ENCODE measurements around the gene RAB40C.

The RAB40C gene

DNA sequence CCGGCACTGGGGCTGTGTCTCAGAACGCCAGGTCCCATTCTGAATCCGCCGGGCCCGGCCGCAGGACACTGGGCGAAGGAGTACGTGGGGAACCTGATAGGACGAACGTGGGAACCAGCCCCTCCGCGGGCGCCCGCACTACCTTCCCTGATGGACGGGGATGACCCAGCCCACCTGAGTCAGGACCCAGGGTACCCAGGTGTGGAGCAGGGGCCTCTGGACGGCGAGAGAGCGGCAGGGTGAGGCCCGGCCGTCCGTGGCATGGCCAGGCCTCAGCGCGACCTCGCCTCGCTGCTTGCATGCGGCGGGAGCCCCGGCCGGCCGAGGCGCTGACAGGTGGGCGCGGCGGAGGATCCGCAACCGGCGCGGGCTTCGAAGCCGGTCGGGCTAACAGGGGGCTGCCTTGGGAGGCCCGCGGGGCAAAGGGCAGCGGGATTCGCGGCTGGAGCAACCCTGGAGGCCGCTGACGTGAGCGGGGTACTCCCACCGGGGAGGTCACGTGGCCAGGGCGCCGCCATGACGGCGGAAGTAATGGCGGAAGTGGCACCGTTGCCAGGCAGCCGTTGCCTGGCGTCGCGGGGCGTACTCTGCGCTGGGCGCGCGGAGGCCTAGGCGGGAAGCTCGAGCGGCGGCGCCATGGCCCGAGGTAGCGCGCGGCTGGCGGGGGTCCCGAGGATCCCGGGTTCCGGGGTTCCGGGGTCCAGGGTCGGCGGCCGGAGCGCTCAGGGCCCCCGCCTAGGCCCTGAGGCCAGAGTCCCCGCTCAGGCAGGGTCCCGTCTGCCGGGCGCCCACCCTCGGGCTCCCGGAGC is 59.1 kb downstream of the RAB40C start, which contains the start of gene WDR90:
TSS of gene WDR90 (plus strand) at position 585 of the 809 bp plus-strand sequence. CDS start at position 637, 52 bp downstream.
- peak; percentile 51 for DNase-seq

DNA sequence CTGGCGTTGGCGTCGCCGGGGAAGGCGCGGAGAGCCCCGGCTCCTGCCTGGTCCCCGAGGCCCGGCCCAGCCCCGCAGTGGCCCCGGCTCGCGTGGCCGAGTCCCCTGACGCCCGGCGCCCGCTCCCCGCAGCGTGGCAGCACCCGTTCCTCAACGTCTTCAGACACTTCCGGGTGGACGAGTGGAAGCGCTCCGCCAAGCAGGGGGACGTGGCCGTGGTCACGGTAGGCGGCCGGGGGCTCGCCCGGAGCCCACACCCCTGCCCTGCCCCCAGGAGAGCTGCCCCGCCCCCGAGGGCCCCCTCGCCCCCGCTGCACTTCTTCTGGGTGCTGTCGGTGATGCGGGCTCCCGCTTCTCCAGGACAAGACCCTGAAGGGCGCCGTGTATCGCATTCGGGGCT is 59.8 kb downstream of the RAB40C start:
- DNase-seq: no peak

DNA sequence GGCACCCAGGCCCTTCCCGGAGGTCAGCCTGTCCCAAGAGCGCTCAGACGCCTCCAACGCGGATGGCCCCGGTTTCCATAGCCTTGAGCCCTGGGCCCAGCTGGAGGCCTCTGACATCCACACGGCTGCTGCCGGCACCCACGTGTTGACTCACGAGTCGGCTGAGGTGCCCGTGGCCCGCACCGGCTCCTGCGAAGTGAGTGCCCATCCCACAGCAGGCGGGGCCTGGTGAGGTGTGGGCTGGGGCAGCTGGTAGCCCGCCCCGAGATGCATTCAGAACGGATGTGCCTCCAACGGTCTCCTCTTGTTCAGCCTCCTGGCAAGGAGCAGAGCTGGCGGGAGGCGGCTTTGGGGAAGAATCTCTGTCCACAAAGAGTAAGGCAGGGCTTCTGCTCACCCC is 62.0 kb downstream of the RAB40C start:
- no peak for DNase-seq

DNA sequence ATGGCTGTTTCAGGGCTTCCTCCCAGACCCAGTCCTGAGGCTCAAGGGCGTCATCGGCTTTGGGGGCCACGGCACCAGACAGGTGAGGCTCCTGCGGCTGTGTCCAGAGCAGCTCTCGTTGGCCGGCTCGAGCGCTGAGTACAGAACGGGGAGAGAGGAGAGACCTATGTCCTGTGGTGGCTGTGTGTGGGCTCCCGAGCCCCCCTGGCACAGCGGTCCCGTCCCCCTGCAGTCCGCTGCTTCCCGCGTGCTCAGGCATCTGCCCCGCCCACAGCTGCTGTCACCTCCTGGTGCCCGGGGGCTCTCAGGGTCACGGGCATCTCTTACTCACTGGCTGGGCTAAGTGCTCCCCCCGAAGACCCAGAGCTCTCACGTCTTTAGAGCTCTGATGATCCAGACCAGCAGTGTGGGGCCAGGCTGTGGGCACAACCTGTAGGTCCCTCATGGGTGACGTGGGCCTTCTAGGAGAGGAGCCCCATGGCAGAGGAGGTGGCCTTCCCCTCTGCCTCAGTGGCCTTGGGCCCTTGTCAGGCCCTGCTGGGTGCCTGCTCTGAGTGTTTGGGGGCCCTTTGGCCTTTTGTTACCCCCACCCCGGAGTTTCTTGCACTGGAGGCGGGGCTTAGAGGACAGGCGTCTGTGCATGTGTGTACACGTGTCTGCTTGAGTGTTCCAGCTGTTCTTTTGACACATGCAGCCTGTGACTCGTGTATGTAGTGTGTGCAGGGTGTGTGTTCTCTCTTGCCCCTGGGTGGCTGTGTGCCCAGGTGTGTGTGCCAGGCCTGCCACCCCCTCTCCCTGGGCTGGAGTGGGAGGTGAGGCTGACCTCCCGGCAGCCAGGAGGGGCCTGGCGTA is 62.8 kb downstream of the RAB40C start:
- DNase-seq: no peak

DNA sequence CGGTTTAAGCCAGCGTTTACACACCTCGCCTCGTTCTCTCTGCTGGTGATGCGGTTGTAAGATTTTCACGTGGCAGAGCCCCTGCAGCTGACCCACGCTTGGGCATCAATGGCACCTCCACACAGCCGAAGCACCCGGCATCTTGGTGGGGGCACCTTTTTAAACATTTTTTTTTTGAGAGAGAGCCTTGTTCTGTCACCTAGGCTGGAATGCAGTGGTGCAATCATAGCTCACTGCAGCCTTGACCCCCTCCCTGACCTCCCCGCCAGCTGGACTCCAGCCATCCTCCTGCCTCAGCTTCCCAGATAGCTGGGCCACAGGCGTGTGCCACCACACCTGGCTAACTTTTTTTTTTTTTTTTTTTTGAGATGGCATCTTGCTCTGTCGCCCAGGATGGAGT is 64.2 kb downstream of the RAB40C start:
- no peak for DNase-seq

DNA sequence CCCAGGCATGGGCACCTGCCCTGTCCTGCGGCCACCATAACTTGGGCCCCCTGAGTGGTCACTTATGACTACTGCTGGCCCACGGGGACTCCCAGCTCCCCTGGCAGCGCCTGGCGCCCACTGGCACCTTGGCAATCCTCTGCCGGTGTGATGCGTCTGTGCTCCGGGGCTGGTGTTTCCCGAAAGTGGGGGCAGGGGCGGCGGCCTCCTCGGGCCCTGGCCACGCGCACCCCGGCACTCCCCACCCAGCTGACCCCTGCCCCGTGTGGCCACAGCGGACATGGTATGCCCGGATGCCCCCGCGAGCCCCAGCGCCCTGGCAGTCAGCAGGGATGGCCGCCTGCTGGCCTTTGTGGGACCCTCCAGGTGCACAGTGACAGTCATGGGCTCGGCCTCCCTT is 67.6 kb downstream of the RAB40C start:
- DNase-seq: no peak

DNA sequence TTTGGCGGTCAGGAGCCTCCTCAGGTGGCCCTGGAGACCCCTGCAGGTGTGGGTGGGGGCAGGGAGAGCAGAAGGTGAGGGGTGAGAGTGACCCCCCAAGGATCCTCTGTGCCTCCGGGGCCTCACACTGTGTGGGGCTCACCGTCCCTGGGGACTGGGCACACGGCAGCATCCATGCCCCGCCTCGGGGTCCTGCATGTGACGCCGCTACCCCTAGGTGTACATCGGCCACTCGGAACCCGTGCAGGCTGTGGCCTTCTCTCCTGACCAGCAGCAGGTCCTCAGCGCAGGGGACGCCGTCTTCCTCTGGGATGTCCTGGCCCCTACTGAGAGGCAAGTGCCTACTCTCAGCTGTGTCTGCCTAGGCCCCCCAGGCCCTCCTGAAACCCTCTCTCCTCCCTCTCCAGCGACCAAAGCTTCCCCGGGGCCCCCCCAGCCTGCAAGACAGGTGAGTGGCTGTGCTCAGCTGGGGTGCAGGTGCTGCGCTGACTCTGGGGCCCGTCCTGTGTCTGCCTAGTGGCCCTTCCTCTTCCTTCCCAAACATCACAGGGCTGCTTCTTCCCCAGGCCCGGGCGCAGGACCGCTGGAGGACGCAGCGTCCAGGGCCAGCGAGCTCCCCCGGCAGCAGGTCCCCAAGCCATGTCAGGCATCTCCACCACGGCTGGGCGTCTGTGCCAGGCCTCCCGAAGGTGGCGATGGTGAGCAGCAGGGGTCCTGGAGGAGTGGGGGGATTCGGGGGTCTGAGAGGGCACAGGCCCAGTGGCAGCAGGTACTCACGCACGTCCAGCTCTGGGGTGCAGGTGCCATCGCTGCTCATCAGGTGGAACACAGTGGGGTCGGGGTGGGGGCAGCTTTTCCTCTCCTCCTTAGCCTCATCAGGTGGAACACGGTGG is 69.1 kb downstream of the RAB40C start:
- DNase-seq: no peak

DNA sequence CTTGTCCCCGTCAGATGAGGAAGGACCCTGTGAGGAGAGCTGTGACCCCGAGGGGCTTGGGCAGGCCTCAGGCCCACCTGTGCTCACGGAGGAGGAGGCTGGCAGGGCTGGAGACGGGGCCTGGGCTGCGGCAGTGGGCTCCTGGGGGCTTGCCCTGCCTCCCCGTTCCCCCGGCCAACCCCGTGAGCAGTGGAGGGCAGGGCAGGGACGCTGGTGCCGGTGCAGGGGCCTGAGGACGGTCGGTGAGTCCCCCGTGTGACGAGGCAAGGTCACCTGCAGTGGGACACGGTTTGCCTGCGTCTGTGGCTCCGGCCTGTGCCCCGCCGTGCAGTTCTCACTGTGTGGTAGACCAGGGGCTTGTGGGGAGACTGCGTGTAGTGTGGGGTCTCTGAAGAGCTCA is 69.8 kb downstream of the RAB40C start:
- DNase-seq: no peak

DNA sequence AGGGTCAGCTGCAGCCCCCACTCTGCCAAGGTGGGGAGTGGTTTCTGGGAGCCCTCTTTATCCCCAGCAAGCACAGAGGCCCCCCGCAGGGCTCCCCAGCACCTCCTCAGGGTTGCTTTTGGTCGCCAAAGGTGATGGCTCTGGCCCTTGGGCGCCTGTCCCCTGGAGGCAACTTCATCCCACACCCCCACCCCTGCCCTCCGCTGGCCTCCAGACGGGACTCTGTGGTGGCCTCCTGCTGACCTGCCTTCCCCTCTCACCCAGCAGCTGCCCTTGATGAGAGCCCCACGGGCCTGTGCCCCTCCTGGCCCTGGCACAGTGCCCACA is 70.2 kb downstream of the RAB40C start:
- DNase-seq: no peak

DNA sequence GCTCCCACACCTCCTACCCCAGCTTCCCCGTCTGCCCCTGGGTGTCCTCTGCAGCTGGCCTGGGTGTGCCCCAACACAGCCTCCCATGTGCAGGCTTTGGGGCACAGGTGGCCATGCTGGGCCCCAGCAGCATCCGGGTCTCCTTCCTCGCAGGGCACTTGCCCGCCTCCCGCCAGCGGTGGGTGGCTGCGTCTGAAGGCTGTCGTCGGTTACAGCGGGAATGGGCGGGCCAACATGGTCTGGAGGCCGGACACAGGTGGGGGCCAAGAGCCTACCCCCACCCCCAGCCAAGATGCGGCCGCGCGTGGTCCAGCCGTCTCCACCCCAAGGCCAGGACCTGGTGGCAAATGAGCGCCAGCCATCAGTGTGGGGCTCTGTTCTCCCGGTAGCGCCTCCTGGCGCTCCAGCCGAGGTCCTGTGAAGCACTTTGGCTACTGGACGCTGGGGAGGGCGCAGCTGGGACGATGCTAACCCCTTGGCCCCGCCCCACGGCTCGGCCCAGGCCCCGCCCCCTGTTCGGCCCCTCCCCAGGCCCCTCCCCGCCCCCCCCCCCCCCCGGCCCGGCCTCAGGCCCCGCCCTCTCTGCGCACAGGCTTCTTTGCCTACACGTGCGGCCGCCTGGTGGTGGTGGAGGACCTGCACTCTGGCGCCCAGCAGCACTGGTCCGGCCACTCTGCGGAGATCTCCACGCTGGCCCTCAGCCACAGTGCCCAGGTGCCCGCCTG is 70.8 kb downstream of the RAB40C start:
- no peak for DNase-seq

DNA sequence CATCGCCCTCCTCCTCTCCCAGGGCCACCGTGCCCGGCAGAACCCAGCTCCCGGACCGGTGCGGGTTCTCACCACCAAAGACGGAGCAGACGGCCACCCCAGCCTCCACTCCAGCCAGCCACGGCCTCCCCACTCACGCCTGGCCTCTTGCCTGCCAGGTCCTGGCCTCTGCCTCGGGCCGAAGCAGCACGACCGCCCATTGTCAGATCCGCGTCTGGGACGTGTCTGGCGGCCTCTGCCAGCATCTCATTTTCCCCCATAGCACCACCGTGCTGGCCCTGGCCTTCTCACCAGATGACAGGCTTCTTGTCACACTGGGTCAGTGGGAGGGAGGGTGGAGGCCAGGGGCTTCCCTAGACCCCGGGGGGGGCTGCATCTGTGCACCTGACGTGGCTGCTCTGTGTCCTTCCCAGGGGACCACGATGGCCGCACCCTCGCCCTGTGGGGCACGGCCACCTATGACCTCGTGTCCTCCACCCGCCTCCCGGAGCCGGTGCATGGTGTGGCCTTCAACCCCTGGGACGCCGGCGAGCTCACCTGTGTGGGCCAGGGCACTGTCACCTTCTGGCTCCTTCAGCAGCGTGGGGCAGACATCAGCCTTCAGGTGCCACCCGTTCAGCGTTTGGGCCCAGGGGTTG is 71.4 kb downstream of the RAB40C start:
- DNase-seq: no peak

DNA sequence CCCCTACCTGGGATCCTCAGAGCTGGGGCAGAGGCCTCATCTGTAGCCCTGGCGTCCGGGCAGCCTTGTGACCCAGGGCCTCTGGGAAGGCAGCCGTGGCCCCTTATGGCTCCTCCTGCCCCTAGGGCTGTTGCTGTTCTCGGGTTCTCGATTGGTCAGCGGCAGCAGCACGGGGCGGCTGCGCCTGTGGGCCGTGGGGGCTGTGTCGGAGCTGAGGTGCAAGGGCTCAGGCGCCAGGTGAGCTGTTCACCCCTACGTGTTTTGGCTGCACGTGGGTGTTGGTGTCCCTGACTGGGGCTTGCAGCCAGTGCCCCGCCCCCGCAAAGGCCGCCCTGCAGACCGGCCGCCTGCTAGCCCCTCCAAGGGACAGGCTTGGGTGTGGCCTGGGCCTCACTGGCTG is 72.2 kb downstream of the RAB40C start:
- DNase-seq: no peak

DNA sequence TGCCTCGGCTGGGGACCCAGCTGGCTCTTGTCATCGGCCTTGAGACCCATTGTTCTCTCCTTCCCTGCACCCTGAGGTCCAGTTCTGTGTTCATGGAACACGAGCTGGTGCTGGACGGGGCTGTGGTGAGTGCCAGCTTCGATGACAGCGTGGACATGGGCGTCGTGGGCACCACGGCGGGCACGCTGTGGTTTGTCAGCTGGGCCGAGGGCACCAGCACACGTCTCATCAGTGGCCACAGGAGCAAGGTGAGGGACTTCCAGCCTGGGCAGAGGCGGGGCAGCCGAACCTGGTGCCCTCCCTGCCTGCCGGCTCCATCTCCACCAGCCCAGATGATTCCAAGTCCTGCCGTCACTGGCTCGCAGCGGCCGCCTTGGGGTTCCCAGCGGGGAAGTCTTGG is 72.7 kb downstream of the RAB40C start:
- no peak for DNase-seq

DNA sequence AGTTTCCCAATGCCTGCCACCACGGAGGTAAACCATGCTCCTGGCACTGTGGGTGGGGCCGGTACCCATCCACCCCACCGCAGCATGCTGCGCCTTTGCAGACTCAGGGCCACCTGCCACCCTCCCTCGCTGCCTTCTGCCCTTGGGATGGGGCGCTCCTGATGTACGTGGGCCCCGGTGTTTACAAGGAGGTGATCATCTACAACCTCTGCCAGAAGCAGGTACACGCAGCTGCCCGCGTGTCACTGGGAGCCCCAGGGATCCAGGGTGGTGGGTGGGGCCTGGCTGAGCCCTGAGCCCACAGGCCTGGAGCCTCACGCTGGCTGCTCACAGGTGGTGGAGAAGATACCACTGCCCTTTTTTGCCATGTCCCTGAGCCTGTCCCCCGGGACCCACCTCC is 76.7 kb downstream of the RAB40C start:
- DNase-seq: no peak

DNA sequence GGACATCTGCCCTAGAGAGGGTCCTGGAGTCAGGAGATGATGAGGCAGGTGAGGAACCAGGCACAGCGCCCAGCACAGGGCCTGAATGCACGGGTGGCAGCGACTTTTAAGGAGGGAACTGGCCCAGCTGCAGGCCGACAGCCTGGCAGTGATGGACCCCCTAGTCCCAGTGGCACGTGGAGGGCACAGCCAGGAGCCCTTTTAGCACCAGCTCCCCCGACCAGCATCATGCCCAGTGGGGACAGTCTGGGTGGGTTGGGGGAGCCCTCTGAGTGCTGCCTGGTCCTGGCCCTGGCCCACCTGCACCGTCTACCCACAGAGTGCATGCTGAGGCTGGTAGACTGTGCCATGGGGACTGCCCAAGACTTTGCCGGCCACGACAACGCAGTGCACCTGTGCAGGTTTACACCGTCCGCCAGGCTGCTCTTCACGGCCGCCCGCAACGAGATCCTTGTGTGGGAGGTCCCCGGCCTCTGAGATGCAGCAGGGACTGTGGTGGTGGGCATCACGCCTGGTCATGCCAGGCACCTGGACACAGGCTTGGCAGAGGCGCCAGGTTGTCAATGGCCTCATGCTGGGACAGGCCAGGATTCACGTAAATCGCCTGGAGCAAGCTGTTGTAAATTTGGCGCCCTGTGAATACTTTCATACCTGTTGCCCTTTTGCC is 77.4 kb downstream of the RAB40C start:
- DNase-seq: no peak

DNA sequence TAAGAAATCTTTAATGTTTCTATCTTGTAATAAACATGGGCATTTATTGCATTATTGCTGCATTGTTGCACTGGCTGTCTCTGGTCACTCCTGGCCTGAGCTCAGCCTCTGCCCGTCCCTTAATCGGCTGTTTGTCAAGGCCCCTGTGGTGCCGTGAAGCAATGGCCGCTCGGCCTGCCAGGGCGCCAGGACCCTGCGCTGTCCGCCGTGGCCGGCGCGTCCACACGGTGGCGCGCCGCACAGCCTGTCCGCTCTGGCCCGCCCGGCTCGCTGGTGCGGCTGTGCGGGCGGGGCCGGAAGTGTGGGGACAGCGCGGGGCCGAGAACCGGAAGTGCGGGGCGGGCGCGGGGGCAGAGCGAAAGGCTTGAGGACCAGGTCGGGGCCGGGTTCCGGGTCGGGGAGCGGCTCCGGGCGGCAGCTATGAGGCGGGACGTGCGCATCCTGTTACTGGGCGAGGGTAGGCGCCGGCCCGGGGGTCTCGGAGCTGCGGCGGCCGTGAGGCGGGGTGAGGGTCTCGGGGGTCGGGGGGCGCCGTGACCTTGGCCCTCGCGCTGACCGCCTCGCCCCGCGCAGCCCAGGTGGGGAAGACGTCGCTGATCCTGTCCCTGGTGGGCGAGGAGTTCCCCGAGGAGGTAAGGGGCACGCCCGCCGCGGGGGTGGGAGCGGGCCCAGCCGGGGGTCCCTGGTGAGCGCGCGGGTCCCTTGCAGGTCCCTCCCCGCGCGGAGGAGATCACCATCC is 78.1 kb downstream of the RAB40C start, which contains the start of gene RHOT2:
TSS of gene RHOT2 (plus strand) at position 353 of the 739 bp plus-strand sequence. CDS start at position 421, 68 bp downstream.
- DNase-seq: peak; percentile 9

DNA sequence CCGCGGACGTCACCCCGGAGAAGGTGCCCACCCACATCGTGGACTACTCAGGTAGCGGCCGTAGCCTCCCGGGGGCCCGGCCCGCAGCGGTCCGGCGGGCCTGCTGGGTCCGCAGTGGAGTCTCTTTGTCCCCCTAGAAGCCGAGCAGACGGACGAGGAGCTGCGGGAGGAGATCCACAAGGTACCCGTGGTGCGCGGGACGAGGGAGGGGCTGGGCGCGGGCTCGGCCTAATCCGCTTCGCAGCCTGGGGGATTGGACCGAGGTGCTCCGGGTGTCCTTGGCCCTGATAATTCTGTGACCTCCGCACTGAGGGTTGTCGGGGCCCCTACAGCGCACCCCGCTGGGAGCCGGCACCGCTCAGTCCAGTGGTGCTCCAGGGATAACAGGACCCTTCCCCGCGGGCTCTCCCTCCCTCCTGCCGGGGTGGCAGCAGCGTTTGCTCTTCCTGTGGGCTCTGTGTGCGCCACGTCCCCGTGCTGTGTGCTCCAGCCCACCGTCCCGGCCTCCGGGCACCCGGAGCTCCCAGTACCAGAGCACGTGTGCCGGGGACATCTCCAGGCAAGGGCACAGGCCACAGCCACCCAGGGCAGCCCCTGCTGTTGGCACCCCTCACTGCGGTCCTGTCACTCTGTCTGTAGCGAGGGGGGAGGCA is 78.8 kb downstream of the RAB40C start:
- DNase-seq: no peak

DNA sequence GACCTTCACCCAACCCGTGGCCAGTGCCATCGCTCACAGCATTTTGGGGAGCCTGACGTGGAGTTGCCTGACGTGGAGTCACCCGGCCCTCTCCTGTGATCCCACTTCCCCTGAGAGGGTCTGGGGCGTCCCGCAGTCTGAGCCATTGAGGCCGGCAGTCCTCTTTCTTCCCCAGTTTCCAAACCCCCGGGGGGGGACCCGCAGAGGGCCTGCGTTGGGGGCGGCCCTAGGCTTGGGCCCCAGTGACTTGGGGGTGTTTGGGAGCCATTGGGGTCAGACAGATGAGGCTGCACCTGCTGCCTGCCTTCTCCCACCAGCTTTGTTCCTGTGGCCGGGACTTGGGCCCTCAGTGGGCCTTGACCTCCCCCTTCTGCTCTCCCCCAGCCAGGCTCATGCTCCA is 79.8 kb downstream of the RAB40C start:
- DNase-seq: no peak

DNA sequence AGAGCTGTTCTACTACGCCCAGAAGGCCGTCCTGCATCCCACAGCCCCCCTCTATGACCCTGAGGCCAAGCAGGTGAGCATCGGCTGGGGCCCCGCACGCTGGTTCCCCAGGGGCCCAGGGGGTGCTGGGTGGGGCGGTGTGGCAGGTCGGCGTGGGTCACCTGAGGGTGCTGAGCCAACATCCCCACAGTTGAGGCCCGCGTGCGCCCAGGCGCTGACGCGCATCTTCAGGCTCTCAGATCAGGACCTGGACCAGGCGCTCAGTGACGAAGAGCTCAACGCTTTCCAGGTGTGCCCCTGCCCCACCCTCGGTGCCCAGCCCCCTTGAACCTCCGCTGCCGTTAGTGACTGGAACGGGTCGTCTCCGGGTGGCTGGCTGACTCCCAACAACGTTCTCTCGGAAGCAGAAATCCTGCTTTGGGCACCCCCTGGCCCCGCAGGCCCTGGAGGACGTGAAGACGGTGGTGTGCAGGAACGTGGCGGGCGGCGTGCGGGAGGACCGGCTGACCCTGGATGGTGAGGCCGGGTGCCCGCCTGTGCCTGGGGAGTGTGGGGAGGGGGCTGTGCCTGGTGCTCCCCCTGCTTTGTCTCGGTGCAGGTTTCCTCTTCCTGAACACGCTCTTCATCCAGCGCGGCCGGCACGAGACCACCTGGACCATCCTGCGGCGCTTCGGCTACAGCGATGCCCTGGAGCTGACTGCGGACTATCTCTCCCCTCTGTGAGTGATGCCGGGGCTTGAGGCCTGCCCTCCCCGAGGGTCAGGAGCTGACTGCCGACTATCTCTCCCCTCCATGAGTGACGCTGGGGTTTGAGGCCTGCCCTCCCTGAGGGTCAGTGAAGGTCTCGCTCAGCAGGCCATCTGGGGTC is 80.9 kb downstream of the RAB40C start:
- DNase-seq: no peak
